ENCODE measurements around the gene ADGRG1. TPM values are rescaled to one million over a fixed set of nuclear protein-coding genes. Genes with fewer than 3 reads are reported as not detected.

ADGRG1 gene
- polyA plus RNA-seq, 1 of the 3 experiments (the other 2 are of a cell fraction) = 7.4 TPM

- Histone ChIP-seq H3K4me3 (ENCODE audit: low read depth in 2 of 2, low read length in 1 of 2) (no peak overlapping the region), H3K9me3 (no peaks in the 10 kb centered on the region), H2AFZ (ENCODE audit: low read depth) (no peak overlapping the region), H3K4me1 (ENCODE audit: control insufficient read depth in 1 of 2, insufficient read depth in 2 of 2, low read depth in 1 of 2, low read length in 1 of 2) (peaks cover 0 to 11% of the 10 kb centered on the region in 2 experiments; a peak in 1 of 4 replicates), H3K36me3 (replicated peaks in 1 of 2; ENCODE audit: control insufficient read depth in 1 of 2, insufficient read depth in 2 of 2, low read length in 1 of 2) (no peaks in the 10 kb centered on the region), H3K27ac (ENCODE audit: low read depth in 2 of 2, low read length in 1 of 2) (no peak overlapping the region), H4K20me1 (ENCODE audit: insufficient read depth) (no peaks in the 10 kb centered on the region), H3K79me2 (ENCODE audit: insufficient read depth) (no peaks in the 10 kb centered on the region), H3K27me3 (ENCODE audit: insufficient read depth) (no peaks in the 10 kb centered on the region), H3K9me2 (no peaks in the 10 kb centered on the region), H3K4me2 (no peak overlapping the region), H3K9ac (no peak overlapping the region), H3F3A (replicated peaks; ENCODE audit: insufficient read depth) (no peaks in the 10 kb centered on the region)
- CTCF ChIA-PET = interaction anchor here (0.9 to 2.8 kb wide), 8 partner anchors 10 to 183 kb away, joined by 3 to 17 read pairs (median 5); no protein-coding TSS in a partner anchor
- 92% methylated on average over 6 of the region's 6 CpGs for WGBS (ENCODE audit: low lambda C conversion rate)
- TF ChIP-seq NFIC (IDR thresholded peaks at IDR 0.05; ENCODE audit: borderline replicate concordance) (no peak), PBX3 (IDR thresholded peaks at IDR 0.05) (no peak), TEAD4 (IDR thresholded peaks at IDR 0.05; ENCODE audit: borderline replicate concordance, insufficient read depth) (no peak), TAF1 (IDR thresholded peaks at IDR 0.05; ENCODE audit: borderline replicate concordance, low read depth, low read length) (no peak), USF2 (IDR thresholded peaks at IDR 0.05; ENCODE audit: borderline replicate concordance, low read depth, low read length) (no peak), POLR2AphosphoS5 (IDR thresholded peaks at IDR 0.05; ENCODE audit: low read depth, low read length) (no peak)
- POLR2A ChIA-PET = no interaction called here
- DNase-seq = no peak
Observed at GRCh38 chr16:57664662-57665025, 36.2 kb downstream of the ADGRG1 start.

GRCh38 chr16:57665541-57665940 is 37.1 kb downstream of the ADGRG1 start:
- ChIA-PET CTCF (interaction anchor here (1.0 to 1.8 kb wide), 4 partner anchors 12 to 74 kb away, joined by 3 to 6 read pairs (median 5); no protein-coding TSS in a partner anchor), POLR2A (no interaction called here)
- TF ChIP-seq NRF1 (IDR thresholded peaks at IDR 0.05; ENCODE audit: low read depth, low read length) (no peak), ELF1 (IDR thresholded peaks at IDR 0.05) (no peak), MAX (IDR thresholded peaks at IDR 0.05; ENCODE audit: low read depth) (no peak), YY1 (IDR thresholded peaks at IDR 0.05; ENCODE audit: low read depth) (no peak), REST (IDR thresholded peaks at IDR 0.05; ENCODE audit: low read depth, low read length) (no peak), SIN3A (IDR thresholded peaks at IDR 0.05; ENCODE audit: borderline replicate concordance, low read depth, low read length) (no peak), SMC3 (IDR thresholded peaks at IDR 0.05; ENCODE audit: low read depth, low read length) (no peak), POLR2AphosphoS5 (IDR thresholded peaks at IDR 0.05; ENCODE audit: low read depth, low read length) (no peak), ZBTB33 (IDR thresholded peaks at IDR 0.05; ENCODE audit: borderline replicate concordance, low read depth) (no peak), RFX5 (IDR thresholded peaks at IDR 0.05; ENCODE audit: low read length) (no peak), CTCF (IDR thresholded peaks at IDR 0.05) (no peak), RCOR1 (IDR thresholded peaks at IDR 0.05; ENCODE audit: low read length) (no peak), EZH2phosphoT487 (IDR thresholded peaks at IDR 0.05; ENCODE audit: borderline replicate concordance, low read depth) (no peak)

More at GRCh38 chr16:57665541-57665940, 37.1 kb downstream of the ADGRG1 start:
- Histone ChIP-seq H3K36me3 (replicated peaks in 1 of 2; ENCODE audit: control insufficient read depth in 1 of 2, insufficient read depth in 2 of 2, low read length in 1 of 2) (no peaks in the 10 kb centered on the region), H3K9me2 (no peaks in the 10 kb centered on the region), H3K79me2 (ENCODE audit: insufficient read depth) (no peaks in the 10 kb centered on the region), H3K27ac (ENCODE audit: low read depth in 2 of 2, low read length in 1 of 2) (no peak overlapping the region), H3K4me1 (ENCODE audit: control insufficient read depth in 1 of 2, insufficient read depth in 2 of 2, low read depth in 1 of 2, low read length in 1 of 2) (peaks cover 0 to 11% of the 10 kb centered on the region in 2 experiments; a peak in 1 of 4 replicates), H3K9ac (no peak overlapping the region), H3F3A (replicated peaks; ENCODE audit: insufficient read depth) (no peaks in the 10 kb centered on the region), H3K27me3 (ENCODE audit: insufficient read depth) (no peaks in the 10 kb centered on the region), H3K4me2 (no peak overlapping the region), H3K9me3 (no peaks in the 10 kb centered on the region), H4K20me1 (ENCODE audit: insufficient read depth) (no peaks in the 10 kb centered on the region), H3K4me3 (ENCODE audit: low read depth in 2 of 2, low read length in 1 of 2) (no peak overlapping the region), H2AFZ (ENCODE audit: low read depth) (no peak overlapping the region)
- WGBS (ENCODE audit: low lambda C conversion rate) = 89% methylated on average over 3 of the region's 4 CpGs
- no peak for DNase-seq
